ENCODE data around the gene FYB2.
"Not testable (repeated sequence)": the region's sequence is repeated elsewhere in the genome, so short reads cannot be mapped to it uniquely, and the experiment has no call there.

Gene FYB2

DNA sequence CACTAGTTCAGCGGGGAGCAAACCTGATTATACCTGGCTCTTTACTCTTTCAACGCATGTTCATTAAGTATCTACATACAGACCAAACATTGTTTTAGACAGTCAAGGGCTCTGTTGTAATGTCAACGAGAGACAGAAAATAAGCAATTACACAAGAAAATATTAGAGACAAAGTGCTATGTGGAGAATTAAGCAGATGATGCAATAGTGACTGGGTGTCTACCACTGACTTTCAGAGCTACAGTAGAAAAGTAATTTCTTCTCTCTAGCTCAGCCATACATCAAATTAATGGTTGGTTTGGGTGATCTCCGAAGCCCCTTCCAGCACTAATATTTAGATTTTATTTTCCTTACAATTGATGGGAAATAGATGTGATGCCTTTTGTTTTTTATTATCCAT lies 23.3 kb downstream of the FYB2 start:
- DNase-seq = no peak

- DNase-seq = no peak
Observed at GRCh38 chr1:56790036-56790435, 29.2 kb downstream of the FYB2 start.

GRCh38 chr1:56788588-56788987 lies 30.6 kb downstream of the FYB2 start:
- DNase-seq = peak; percentile 32

- DNase-seq = no peak
Observed at GRCh38 chr1:56788102-56788501, 31.1 kb downstream of the FYB2 start.

- no peak for DNase-seq
Observed at GRCh38 chr1:56787330-56787729, 31.9 kb downstream of the FYB2 start.

GRCh38 chr1:56782773-56783172 lies 36.4 kb downstream of the FYB2 start:
- no peak for DNase-seq

DNA sequence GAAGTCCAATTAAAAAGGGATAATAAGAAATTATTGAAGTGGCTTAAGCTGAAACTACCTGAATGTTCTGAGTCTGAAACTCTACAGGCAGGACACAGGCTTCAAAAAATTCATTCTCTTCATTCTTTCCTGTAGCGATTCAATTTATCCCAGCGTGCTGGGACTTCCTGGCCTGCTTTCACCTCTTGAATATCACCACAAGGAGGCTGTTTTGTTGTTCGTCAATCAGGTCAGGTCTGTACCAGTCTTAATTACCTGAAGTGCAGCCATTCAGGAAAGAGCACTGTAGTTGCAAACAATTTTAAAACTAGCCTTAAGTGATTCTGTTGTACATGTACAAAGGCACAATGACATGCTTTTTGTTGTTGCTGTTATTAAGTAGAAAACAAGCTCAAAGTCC lies 38.4 kb downstream of the FYB2 start:
- DNase-seq = no peak

DNA sequence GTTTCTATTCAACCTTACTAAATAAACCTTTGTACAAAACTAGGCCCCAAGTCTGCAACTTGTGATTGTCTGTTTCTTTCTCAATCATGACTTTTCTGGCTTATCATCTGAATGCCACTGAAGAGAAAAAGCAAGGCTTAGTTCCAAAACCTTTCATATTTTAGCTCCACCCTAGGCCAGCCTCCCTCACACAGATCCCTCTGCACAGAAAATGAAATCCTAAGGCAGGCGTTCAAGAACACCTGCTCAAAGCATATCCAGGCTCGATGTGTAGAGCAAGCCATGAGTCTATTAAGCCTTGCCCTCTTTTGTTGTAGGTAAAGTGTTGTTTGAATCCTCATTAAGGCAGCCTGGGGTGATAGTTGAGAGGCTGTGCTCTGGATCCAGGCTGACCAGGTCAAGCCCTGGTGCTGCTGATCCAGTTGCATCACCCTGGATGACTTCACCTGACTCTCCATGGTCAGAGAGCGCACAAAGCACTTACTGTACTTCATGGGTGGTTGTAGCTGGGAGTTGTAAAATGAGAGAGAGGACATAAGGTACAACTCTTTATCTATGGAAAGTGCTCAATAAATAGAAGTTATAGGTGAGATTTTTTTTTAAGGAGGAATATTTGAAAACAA lies 39.0 kb downstream of the FYB2 start:
- no peak for DNase-seq

DNA sequence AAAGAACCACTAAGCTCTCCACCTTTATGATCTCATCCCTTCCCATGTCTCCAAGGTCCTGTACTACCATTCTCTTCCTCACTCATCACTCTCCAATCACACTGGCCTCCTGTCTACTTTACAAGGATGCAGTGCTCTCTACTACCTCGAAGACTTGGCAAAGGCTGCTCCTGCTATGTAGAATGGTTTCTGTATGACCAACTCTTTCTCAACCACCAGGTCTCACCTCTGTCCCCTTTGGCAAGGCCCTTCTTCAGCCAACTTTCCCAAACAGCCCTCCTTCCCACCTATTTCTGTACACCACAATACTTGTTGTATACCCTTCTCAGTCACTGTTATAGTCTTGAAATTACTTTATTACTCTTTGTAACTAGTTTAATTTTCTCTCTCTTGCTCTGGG lies 41.2 kb downstream of the FYB2 start:
- no peak for DNase-seq

DNA sequence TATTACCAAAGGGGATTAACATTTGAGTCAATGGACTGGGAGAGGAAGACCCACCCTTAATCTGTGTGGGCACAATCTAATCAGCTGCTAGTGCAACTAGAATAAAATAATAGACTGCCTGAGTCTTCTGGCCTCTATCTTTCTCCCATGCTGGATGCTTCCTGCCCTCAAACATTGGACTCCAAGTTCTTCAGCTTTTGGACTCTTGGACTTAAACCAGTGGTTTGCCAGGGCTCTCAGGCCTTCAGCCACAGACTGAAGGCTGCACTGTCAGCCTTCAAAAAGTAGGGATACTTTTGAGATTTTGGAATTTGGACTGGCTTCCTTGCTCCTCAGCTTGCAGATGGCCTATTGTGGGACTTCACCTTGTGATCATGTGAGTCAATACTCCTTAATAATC lies 44.5 kb downstream of the FYB2 start:
- not testable (repeated sequence) for DNase-seq

GRCh38 chr1:56774067-56774609 lies 45.1 kb downstream of the FYB2 start:
- DNase-seq = no peak

- DNase-seq = no peak
Observed at GRCh38 chr1:56773341-56774066, 45.7 kb downstream of the FYB2 start.

DNA sequence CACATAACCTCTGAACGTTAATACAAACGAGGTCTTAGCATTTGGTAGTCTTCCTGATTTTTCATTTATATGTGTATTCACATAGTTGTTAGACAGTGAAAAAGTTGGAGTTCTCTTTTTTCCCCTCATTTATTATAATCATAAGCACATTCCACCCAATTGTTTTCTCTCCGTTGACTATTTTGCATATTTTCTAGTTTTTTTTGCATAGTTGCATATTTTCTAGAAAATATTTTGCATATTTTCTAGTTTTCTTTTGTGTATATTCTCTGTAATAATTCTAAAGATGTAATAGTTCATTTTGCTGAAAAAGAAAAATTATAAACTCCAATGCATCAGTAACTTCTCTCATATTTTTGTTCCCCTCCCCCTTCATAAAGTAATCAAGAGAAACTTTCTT lies 47.5 kb downstream of the FYB2 start:
- DNase-seq = no peak

- DNase-seq = no peak
Observed at GRCh38 chr1:56758794-56759193, 60.4 kb downstream of the FYB2 start.

DNA sequence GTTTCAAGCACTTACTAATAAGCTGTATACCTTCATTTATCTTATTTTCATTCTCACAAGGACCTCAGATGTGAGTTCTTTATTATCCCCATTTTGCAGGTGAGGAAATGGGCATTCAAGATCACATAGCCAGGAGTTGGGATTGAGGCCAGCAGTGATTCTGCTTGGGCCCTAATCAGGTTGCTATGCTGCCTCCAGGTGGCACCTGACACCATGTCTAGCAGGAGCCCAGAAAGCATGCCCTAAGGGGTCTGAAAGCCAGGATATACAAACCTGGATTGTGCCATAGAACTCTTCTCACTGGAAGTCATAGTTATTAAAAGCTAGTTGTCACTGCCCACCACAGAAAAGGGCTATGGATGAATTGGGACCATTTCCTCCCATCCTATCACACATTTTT lies 61.1 kb downstream of the FYB2 start:
- DNase-seq = peak; percentile 36

DNA sequence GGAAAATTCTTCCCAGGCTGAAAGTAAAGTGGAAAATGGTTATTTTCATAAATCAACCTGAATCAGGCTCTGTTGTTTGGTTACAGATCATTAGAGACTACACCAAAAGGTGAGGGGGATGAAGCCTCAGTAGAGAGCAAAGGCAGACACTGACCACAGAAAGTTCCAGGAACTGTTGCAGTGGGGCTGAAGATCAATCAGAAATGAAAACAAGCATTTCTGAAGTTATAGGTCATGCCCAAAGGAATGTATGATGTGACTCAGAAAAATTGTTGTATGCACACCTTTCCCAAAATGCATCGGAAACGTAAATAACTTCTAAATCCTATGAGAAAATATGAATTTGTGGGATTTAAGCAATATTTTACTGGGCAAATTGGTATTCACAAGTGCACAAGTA lies 63.3 kb downstream of the FYB2 start:
- DNase-seq = peak; percentile 54

DNA sequence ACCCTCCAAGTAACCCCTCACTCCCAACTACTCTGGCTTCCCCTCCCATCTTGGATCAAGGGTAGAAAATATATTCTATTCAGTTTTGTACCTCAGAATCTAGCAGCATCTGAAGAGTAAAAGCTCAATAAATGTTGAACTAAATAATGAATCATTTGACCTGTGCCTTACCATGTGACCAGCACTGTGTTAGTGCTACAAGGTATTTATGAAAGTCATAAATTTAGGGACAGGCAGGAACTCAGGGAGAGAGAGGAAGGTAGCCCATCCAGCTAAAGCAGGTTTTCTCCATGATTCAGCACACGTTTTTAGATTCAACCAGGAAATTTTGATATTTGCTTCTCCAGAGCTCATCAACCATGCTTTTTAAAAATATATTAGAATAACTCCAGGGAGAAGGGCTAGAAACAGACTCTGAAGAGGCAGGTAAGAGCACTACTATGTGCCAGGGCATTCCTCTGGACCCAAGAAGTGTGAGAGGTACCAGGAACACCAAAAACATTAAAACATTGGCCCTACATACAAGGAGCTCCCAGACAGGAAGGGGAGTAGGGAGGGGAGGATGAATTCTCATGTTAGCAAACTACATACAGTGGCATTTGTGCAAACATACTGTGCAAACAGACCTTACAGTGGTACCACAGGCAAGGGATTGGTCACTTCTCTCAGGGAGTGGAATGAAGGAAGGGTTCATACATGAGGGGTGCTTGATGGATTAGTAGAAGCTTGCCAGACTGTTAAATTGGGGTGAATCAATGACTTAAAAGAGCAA lies 64.3 kb downstream of the FYB2 start:
- DNase-seq = no peak

- no peak for DNase-seq
Observed at GRCh38 chr1:56745231-56745630, 74.0 kb downstream of the FYB2 start.

- no peak for DNase-seq
Observed at GRCh38 chr1:56728964-56729363, 90.2 kb downstream of the FYB2 start.

GRCh38 chr1:56726706-56727105 lies 92.5 kb downstream of the FYB2 start:
- DNase-seq = no peak

DNA sequence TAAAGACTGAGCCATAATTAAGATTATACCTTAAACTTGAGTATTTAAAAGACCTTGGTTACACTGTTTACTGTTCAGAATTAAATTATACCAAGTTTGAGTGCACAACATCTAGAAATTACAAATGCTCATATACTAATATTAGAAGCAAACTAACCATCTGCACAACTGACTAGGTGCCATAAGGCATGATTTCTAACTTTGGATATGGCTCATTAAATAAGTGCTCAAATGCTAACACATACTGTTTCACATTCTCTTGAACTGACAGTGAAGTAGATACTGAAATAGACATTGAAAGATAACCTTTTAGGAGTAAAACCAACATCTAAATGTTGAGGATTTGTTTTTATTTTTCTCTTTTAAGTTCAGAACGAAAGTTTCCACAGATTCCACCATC lies 100.0 kb downstream of the FYB2 start:
- DNase-seq = no peak

GRCh38 chr1:56715156-56715555 lies 104.0 kb downstream of the FYB2 start:
- peak; percentile 74 for DNase-seq

- DNase-seq = no peak
Observed at GRCh38 chr1:56713112-56713511, 106.1 kb downstream of the FYB2 start.

- no peak for DNase-seq
Observed at GRCh38 chr1:56712150-56712549, 107.1 kb downstream of the FYB2 start.

Data from kidney glomerular epithelial cell (primary cell).